Activated T-cell treated with anti-CD3 and anti-CD28 coated beads for 24 hours (primary cell): ENCODE results near the gene RGS4.

Experiments
- DNase-seq: peaks from one replicate; pipeline ENCODE4 v3.0.0-alpha.2; 2020; ENCODE audit warnings: low read depth

The RGS4 gene

DNA sequence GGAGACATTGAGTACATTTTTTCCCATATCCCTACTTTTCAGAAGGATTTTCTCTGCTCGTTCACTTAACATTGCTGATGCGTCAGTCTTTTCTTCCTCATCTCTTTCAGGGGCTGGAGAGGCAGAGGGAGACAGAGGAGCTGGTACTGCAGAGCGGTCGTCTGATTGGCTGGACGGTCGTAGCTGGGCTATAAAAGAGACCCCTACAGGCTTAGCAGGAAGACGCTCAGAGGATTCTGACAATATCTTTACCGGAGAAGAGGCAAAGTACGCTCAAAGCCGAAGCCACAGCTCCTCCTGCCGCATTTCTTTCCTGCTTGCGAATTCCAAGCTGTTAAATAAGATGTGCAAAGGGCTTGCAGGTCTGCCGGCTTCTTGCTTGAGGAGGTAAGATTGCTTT, at the start of gene RGS4:
TSS of gene RGS4 (plus strand) at position 220 of the 400 bp plus-strand sequence. CDS start at position 344, 124 bp downstream.
- DNase-seq: no peak

DNA sequence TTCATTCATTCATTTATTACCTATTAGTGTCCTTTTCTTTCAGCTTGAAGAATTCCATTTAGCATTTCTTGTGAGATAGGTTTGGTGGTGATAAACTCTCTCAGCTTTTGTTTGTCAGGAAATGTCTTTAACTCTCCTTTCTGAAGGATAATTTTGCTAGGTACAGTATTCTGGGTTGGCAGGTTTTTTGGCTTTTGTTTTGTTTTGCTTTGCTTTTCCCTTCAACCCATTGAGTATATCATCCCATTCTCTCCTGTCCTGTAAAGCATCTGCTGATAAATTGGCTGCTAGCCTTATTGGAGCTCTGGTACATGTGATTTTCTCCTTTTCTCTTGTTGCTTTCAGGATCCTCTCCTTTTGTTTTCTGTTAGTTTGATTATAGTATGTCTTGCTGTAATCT, 47.0 kb upstream of the RGS4 start:
- DNase-seq: no peak

DNA sequence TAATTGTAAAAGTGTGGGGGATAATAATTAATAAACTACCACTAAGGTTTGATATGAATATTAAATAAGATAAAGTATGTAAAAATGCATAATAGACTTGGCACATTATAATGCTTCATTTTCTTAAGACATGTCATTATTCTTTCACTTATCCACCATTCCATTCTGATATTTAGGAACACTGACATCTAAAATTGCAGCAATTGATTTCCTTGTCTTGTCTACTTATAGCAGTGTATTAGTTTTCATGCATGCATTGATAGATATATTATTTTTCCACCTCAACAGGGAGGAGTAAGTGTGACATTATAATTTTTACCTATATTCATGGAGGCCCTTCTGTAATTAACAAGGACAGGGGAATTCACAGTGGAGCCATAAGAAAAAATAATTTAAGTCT, 41.6 kb upstream of the RGS4 start:
- no peak for DNase-seq

DNA sequence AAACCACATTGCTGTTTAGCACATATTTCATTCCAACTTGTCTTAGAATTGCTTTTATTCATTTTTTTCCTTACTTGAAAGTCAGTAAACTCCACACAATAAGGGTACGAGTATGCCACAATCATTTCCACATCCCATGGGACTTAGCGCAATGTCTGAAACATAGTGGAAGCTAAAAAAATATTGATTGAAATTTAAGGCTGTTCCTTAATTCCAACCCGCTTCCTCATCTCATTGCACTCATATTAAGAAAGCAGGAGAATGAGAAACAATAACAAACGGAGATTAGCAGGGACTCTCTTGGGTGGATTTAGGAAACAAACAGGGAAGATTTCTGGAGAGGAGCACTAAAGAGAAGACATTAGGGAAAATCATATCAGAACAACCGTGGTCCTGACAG, 39.3 kb upstream of the RGS4 start:
- DNase-seq: no peak

DNA sequence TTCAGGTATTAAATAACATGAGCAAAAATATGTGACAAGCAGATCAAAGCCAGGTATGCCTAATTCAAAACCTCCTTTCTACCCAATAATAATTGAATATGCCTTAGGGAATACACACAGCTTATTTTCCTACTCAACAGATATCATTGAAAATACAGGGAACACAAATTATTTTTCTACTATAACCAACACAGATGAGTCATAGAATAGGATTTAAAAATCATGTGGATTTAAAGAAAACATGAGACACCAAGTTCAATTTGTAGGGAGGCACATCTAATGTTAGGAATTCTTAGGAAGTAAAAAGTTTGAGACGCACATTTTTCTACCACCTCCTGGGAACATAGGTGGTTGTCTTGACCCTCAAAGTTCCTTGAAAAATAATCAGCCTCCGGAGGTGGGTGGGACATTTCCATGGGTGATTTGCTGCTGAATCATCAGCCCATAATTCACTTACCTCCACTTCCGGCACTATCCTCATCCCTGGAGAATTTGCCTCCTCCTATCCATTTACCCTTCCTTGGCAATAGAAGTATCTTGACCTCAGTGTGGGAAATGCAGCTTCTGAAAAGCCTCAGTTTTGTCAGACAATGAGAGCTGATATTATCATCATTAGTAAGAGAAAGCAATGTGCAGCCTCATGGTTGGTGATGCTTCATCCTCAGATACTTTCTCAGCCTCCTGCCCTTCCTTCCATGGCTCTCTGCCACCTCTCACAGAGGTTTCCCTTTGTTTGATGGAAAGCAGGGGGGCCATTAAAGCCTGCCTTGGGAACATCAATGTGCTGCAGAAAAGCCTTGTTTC, 33.5 kb upstream of the RGS4 start:
- DNase-seq: no peak

DNA sequence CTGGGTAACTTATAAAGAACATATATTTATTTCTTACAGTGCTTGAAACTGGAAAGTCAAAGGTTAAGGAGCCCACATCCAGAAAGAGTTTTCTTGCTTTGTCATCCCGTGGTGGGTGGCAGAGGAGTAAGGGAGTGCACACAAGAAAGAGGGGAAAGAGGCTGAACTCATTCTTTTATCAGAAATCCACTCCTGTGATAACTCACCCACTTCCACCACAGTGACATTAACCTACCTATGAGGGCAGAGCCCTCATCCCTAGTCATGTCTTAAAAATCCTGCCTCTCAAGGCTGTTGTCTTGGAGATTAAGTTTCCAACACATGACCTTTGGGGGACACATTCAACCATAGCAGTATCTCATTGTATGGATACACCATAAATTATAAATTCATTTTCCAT, 32.5 kb upstream of the RGS4 start:
- DNase-seq: no peak

DNA sequence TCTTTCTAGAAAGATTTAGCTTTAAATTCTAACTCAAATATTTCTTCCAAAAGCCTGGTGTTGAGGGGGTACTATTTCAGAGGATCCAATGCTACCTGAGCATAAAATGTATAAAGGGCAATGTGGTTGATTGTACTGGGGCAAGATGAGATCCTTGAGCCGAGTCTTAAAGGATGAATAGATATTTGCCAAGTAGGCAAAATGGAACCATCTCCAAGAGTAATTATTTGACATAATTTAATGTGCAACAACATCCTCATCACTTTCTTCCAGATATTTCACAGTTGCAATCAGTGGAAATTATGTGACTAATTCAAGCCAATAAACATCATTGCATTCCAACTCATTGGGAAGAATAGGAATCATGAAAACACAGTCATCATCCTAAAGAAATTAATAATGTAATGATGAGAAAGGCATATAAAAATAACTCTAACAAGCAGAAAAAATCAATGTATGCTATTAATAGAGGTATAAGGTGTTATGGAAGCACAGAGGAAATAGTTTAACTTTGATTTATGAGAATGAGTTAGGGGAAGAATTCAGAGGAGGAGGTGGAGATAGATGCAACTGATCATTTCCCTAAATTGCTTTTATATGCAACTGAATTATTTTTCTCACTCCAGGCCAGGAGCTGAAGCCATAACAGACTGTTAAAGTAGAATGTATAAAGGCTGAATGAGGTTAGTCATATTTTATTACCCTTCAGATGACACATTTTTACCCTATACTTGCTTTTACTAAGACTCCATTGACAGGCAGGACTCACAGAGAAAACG, 30.0 kb upstream of the RGS4 start:
- no peak for DNase-seq

DNA sequence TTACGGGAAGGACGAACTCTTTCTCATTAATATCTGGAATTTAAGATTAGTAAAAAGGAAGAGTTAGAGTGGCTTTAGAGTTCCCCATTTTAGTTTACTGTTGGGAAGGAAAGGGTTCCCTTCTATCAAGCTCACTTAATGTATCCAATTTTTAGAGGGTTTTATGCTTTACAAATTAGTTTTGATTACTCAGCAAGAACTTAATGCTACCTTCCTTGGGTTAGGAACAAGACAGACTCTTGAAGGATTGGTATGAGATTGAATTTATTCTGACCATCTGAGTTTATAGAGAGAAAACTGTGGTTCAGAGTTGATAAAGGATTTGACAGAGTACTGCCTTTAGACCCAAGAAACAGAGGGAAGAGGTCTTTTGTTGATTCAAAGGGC, 29.5 kb upstream of the RGS4 start:
- DNase-seq: no peak

DNA sequence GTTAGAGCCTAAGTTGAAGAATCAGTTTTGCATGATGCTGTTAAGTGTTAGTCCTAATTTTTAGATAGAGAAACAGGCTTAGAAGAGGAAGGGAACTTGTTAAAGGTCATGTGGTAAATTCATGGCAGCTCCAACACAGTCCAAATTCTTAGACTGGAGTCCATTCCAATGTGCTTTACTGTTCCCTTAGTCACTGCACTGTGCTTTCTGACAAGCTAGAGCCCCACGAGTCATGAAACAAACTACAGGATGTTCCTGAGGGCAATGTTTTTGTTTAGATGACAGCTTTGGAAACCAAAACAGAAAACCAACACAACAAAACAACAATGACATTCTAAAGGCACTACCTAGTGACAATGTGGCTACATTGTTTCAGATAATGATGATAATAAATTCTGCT, 23.1 kb upstream of the RGS4 start:
- no peak for DNase-seq

DNA sequence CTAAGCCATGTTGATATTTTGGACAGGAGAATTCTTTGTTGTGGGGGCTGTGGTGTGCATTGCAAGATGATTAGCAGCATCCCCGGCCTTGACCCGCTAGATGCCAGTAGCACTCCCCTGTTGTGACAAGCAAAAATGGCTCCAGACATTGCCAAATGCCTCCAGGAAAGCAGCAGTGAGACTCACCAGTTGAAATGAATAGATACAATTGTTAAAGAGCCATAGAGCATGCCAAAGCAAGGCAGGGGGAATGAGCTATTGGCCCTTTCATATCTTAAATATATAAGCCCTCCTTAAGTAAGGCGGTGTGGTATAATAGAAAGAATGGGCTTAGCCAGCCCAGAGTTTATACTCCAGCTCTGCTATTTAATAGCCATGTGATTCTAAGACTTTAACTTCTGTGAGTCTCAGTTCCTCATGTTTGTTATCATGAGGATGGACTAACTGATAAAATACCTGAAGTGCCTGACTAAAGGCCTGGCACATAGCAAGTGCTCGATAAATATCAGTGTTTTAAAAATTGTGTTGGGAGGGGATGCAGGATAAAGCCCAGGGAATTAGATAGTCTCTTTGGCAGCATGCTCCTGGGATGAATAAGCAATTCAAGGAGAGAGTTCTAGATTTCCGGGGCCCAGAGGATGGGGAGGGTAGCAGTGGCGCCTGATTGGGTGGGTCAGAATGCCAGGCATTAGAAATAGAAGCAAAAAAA, 21.1 kb upstream of the RGS4 start:
- no peak for DNase-seq

DNA sequence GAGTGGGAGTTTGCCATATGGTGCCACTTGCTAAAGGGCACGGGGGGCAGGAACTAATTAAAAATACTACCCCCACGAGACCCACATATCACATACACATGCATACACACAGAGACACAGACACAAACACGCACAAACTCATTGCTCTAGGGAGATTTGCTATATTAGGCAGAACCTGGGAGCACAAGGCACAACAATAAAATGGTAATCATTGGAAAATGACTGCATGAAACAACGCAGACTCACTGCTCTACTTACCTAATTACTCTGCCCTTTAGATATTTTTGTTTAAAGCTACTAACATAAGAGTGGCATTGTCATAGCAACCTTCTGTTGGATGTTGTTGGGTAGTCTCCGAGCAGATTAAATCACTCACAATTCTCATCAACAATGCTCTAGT, 20.3 kb upstream of the RGS4 start:
- DNase-seq: no peak

DNA sequence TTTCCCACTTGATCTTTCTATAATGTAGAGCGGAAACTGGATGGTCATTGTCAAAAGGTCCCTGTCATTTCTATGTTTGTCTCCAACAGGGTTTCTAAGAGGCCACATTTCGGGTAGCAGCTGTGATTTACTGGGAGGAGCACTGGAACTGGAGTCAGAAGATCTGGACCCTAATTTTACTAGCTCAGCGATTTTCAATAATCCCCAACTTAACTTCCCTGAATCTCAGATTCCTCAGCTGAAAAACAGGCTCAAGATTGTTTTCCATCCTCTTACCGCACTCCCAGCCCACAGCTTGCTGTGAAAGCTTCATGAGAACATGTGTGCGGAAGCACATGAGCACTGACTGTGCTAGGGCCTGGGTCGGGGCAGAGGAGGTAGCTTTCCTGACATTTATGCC, 19.9 kb upstream of the RGS4 start:
- no peak for DNase-seq

DNA sequence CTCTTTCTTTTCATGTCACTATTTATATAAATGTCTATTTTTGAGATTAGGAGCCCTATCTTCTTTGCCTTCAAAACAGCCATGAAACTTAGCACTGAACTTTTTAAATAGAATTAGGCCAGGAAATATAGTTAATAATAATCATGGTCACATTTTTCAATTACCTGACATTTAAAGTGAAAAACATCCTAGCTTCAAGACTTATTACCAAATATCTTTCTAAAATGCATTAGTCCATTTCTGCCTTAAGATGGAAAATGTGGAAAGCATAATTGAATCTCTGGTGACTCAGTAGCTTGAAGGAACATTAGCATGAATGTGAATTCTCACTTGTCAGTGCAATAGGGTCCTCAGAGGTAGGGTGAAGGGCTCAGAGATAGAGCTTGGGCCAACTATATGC, 18.7 kb upstream of the RGS4 start:
- no peak for DNase-seq

DNA sequence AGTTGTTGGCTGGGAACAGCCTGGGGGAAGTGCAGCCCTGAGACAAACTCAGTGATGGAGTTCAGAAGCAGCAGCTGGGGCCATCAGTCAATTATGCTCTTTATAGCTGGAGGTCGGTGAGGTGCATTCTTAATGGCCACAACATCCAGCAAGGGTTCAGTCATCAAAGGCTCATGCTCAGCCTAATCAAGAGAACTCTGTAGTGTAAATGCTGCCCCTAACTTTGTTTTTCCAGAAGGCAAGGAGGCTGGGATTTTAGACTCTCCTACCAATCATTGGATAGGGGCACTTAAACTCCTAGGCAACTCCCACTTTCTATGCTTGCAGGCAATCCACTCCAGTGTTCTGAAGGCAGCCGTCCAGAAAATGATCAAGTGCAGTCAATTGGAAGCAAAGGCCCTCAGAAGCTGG, 15.0 kb upstream of the RGS4 start:
- DNase-seq: no peak

DNA sequence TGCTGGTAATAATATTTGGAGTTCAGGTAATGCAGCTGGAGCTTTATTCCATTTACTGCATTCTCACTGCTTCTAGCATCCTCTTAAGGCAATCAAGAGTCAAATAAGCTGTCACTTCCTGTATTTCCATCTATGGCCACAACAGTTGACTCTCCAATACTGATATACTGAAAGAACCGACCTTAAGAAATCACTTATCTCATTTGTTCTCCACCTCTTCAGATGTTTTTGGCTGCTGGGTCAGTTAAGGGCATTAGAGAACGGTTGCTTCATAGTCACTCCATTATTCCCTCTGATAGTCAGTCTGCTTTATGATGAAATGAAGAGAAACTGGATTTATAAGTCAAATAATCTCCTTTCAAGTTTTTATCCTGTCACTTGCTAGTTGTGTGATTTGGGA, 14.2 kb upstream of the RGS4 start:
- DNase-seq: no peak

DNA sequence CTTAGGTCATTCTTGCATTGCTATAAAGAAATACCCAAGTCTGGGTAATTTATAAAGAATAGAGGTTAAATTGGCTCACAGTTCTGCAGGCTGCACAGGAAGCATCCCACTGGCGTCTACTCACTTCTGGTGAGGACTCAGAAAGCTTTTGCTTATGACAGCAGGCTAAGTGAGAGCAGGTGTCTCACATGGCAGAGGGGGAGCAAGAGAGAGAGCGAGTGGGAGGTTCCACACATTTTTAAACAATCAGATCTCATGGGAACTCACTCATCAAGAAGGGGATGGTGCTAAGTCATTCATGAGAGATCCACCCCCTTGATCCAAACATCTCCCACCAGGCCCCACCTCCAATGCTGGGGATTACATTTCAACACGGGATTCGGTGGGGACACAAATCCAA, 13.6 kb upstream of the RGS4 start:
- no peak for DNase-seq

DNA sequence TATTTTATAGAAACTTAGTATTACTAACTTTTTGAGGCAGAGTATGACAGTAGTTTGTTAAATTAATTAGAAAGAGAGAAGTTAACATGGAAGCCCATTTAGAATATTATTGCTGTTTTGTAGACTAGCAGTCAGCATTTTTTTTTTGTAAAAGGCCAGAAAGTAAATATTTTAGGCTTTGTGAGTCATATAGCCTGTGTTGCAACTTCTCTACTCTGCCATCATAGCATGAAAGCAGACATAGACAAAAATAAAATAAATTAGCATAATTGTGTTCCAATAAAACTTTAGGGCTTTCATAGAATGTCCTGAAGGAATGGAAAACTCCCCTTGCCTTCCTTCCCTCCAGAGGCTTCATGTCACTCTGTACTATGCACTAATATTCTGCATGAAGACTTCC, 12.3 kb upstream of the RGS4 start:
- no peak for DNase-seq

DNA sequence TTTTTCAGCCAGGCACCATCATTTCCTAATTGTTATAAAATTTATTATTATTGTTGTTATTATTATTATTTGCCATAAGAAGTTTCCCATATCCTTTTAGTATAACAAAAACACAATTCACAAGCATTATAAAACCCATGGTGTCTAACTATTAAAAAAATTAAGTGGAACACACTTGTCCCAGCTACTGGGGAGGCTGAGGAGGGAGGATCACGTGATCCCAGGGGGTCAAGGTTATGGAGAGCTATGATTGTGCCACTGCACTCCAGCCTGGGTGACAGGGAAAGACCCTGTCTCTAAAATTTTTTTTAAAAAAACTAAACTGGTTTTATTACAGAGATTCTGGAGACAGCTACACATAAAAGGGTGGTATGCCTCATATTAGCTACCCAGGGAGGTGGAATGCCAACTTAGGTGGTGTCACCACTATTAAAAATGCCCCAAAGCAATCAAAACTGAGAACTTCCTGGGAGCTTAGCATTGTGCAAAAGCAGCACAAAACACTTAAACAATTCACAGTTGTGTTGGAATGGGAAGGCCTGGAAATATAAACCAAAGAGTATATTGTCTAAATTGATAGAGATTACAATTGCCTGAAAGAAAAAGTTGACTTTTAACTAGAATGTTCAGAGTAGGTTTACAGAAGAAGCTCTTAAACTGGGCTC, 8.7 kb upstream of the RGS4 start:
- no peak for DNase-seq

DNA sequence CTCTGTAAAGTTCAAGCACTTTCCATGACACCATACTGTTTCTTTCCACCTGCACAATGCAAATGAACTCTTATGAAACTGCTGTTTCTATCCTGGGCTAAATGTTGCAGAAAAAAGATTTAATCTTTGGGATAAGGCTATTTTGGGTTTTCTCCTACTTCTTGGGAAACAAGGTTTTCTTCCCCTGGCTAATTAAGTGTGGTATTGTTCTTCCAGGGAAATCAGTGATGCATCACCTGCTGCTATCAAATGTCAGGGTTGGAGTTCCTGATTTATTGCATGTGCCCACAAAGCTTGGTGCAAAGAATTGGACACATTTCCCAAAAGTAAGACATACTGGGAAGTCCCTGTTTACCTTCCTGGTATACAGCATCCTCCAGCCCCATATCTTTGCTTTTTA, 6.0 kb upstream of the RGS4 start:
- no peak for DNase-seq

DNA sequence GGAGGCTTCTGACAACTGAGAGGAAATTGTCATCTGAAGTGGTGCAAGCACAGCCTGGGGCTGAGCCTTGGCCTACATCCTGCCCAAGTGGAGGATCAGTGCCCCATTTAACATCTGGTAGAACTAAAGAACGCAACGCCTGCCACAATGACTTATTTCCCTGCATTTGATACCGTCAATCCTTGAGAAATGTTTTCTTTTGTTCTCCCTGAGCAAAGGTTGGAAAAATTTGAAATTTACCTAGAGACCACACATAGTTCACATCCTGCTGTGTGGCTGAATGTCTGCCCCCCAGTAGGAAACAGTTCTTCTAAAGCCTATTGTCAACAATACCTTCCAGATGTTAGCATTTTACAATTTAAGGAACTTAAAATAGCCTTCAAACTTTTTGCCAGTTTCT, 5.6 kb upstream of the RGS4 start:
- no peak for DNase-seq

DNA sequence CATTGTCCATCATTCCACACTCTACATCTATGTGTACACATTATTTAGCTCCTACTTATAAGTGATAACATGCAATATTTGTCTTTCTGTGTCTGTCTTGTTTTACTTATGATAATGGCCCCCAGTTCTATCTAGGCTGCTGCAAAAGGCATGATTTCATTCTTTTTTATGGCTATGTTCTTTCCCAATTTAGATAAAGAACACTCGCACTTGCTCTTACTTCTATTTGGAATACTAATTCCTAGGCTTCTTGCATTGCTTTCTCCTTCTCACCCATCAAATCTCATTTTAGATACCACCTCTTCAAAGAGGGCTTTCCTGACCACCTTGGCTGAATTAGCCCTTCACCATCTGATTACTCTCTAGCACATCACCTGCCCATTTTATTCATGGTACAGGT, 3.0 kb upstream of the RGS4 start:
- no peak for DNase-seq

DNA sequence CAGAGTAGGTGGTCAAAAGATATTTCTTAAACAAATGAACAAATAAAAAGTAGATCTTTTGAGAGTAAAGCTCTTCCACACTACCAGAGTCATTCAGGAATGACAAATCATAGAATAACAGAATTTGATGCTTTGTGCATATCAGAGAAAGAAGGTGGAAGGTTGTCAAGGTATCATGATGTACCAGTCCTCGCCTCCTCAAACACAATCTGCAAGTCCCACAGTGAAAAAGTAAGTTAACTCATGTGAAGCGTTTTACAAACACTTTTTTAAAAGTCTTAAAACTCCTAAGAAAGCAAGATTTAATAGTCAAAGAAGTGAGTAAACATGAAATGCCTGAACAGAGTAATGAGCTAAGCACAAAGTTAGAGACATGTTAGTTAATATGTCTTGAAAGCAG, 2.5 kb upstream of the RGS4 start:
- no peak for DNase-seq

DNA sequence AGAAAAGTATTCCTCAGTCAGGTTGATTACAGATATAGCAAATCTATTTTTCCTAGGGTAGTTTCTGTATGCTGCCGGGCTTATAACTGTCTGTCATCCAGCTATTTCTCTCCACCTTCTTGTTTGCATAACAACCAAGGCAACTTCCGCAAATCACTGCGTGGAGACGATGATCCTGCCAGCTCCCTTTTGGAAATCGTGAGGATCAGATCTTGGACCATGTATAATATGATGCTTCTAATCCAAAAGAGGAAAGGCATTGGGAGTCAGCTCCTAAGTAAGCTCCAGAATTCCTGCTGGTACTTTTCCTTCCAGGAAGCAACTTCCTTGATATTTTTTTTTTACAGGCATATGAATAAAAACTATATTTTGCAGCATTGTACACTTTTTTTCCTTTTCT, 445 bp upstream of the RGS4 start:
- no peak for DNase-seq
